HG03064 (cell line): Measurements from ENCODE around the gene FBXL14.

ENCODE experiments used
- ATAC-seq: cut with Tn5 transposase; IDR thresholded peaks from one replicate; pipeline ENCODE4 v1.9.1; 2021; ENCODE audit warnings: low read depth; ENCODE audit not compliant: unreplicated experiment

FBXL14 gene

DNA sequence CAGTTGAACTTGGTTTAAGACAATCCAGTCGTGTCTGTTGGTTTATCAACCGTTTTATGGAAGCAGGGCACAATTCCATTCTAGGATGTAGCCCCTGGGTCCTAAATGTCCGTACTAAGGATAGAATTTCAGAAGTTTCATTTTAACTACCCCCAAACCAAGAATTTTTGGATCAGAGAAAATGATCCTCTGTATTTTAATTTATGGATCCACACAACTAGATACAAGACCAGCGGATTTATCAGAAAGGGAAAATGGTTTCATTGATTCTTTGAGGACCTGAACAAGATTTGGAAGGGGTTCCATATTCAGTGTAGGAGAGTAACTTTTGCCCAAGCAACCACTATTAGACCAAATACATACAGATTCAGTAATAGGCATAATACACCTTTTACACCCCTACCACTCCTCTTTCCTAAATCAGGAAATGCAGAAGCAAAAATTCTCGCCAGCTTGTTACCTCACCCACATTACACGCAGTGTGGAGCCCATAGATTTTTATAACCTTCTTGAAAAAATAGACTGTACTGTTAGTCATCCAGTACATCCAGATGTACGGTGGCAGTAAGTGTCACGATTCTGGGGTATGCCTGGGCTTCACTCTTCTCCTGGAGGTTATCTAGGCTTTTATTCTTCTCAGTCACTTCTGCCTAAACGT lies 1.4 kb upstream of the FBXL14 start:
- no peak for ATAC-seq

DNA sequence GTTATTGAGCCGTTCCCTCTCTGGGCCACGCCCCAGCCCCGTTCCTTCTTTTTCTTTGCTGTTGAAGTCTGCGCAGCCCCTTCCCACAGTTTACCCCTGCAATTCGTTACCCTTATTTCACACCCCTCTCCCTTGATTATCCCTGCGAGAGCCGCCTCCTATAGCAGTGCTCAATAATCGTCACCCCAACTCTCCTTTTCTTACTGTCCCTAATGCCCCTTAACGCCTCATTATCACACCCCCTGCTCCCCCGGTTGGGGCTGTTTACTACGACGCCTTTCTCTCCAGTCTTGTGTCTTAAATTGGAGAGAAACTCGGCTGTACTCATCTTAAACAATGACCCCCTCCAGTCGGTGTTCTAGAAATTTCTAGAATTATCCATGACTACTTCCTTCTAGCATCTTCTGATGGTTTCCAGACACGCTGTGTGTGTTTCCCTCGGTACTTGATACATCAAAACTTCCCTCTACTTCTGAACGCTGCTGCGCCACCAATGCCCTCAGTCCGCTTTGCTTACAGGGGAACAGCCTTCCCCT lies 713 bp upstream of the FBXL14 start:
- ATAC-seq = no peak

DNA sequence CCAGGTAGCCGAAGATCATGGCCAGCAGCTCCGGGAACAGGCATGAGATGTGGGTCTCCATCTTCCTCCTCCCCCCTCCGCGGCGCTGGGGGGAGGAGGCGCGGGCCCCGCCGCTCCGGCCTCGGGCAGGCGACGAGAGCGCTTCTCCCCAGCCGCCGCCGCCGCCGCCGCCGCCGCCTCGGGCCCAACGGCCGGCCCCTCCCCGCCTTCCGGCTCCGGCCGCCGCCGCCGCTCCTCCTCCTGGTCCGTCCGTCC lies 448 bp downstream of the FBXL14 start:
- ATAC-seq = peak; percentile 48

DNA sequence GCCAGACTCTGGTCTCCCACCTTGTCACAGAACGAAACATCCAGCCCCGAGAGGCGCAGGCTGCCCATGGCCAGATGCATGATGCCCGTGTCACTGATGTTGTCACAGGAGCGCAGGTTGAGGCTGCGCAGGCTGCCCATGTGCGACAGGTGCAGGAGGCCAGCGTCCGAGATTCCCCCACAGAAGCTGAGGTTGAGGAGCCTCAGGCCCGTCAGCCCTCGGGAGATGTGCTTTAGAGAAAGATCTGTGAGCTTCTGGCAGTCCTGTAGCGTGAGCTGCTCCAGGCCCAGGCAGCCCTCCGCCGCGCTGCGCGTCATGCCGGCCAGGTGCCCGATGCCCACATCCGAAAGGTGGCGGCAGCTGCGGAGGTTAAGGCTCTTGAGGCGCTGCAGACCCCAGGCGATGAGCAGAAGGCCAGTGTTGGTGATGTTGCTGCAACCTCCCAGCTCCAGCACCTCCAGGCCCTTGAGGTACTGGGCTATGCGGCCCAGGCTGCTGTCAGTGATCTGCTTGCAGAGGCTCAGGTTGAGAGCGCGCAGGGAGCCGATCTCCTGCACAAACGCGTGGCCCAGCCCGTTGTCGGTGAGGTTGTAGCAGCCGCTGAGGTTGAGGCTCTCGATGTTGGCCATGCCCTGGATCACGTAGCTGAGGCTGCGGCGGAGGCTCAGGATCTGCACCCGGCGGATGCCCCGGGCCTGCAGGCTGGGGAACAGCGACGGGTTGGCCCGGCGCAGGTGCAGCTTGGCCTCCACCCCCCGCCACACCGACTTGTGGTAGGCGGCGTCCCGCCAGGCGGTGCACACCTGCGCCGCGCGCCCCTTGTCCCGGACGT lies 991 bp downstream of the FBXL14 start:
- peak; percentile 30 for ATAC-seq

DNA sequence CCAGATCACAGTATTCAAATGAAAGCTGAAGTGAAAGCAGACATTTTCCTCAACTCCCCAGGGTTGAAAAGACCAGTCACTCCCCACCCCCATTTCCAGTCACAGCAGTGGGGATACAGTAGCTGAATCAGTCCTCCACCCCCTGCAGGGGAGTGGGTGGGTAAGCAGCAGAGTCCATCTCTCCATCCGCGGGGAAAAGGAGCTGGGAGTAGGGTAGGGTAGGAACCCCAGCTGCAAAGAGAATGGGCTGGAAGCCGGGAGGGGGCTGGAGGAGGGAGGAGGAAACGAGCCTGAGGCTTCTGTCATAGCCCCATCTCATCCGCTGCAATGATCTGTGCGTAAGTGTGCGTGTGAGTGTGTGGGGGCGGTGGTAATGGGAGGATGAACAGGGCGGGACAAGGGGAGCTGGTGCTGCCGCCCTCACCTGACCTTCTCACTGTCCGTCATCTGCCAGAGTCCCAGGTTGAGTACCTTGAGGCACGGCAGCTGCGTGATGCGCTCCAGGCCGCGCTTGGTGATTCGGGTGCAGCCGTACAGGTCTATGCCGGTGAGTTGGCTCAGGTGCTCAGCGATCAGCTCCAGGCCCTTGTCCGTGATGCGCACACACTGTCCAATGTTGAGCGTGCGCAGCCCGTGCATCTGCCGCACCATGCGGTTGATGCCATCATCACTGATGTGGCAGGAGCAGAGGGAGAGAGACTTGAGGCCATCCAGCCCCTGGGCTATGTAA lies 1.8 kb downstream of the FBXL14 start:
- no peak for ATAC-seq

DNA sequence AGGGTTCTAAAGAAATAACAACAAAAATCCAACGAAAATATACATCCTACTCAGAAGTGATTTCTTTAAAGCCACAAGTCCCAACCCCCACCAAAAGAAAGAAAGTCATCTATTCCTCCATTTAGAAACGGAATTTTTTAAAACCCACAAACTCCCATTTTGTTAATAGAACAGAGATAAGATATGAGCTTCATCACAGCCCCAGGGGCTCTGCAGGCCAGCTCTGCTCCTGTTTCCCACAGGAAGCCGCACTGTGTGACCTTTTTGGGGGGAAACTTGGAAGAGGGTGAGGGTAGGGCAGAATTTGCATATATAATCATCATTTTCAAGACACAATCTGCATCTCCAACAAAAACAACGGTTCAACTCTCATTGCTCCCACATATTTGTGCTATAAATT lies 2.8 kb downstream of the FBXL14 start:
- ATAC-seq = no peak

DNA sequence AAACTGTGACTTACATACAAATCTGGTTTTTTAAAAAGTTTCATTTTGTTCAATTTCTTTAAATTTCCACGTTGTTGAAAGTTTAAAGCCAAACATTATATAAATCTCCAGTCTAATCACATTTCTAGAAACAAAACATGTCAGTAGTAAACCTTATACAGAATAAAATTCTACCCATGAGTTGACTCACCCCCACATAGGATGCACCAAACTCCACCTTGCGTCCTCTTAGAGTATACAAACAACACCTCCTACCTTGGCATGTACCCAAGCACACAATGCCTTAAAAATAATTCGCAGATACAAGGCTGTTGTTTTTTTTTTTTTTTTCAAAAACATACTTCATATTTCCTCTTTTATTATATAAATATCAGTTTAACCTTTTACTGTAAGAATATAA lies 3.3 kb downstream of the FBXL14 start:
- no peak for ATAC-seq

DNA sequence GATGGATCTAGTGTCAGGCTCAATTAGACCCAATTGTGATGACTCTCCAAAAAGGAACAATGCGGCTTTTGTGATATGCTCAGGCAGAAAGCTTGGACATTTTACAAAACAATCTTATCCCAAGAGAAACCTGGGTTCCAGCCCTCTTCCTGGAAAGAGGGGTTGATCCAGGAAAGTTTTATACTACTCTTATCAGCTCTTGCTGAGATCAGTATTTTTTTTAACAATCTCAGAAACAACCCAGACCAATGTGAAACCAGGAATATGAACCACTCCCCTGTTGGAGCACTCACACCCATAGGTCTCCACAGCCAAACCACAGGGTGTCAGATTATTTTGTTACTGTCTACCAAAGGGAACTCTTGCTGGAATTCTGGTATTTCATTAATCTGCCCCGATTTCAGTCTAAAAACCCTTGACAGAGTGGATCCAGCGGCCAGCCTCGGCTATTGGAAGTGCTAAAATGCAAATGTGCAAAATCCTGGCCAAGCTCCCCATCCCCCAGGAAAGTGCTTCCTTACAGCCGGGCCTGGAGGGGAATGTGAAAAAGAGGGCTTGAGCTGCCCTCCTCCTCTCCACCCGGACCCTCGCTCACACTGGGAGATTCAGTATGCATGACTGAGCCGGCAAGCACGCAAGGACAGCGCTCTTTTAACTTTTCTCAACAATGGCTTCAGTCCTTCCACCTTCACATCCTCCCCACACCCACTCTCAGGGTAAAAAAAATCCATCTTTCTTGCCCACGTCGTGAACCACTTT lies 4.0 kb downstream of the FBXL14 start:
- ATAC-seq = no peak

DNA sequence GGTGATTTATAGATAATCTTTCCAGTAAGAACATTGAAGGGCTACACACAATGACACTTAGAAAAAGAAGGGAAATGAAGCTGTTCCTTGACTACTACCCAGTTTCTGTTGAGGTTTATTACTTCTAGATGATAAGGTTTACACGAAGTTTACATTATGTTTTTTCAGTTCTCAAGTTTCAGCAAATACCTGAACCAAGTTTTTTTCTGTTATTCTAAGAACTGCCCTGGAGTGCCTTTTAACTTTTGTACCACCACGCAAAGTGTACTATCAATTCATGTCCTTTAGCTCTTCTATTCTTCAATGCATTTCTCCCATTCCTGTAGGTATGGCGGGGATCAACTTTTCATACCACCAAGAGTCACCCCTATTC lies 5.8 kb downstream of the FBXL14 start:
- ATAC-seq = no peak

DNA sequence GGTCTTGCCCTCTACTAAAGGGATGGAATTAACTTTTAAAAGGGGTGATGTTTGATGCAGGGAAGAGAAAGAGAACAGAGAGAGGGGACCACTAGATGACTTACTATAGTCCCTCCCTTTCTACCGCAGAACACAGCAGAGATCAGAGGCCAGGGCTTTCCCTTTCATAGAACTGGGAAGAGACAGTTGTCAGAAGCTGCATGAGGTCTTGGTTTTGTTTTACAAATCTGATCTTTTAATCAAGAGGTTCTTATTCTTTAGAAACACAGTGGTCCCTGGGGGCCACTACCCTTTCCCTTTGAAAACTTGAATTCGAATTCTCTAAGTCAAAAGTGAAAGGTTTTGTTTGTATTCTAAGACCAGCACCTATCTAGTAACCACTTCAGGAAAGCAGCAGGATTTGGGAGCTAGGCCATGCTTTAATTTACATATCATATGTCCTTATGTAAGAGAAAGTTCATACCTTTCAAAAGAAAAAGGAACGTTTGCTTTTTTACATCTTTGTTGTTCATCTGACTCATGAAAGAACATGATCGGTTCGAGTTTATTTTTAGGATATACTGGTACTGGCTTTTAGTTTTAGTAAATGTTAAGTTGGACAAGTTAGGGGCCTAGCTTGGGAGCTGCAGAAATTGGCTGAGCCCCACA lies 6.3 kb downstream of the FBXL14 start:
- no peak for ATAC-seq

DNA sequence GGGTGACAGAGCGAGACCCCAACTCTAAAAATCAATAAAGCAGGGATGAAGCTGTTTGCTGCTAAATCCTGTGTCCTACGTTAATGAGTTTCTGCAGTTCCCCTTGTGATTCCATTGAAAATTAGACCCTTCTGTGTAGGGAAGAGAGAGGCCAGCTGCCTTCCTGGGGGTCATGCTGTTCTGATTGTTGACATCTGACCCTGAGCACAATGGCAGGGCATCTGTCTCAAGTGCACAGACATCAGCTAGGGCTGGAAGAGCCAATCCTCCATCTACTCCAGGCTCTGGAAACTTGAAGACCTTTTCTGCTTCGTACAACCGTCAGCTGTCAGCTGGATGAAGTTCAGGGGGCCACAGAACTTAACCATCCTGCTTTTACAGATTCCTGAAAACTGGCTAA lies 10.1 kb downstream of the FBXL14 start:
- no peak for ATAC-seq

DNA sequence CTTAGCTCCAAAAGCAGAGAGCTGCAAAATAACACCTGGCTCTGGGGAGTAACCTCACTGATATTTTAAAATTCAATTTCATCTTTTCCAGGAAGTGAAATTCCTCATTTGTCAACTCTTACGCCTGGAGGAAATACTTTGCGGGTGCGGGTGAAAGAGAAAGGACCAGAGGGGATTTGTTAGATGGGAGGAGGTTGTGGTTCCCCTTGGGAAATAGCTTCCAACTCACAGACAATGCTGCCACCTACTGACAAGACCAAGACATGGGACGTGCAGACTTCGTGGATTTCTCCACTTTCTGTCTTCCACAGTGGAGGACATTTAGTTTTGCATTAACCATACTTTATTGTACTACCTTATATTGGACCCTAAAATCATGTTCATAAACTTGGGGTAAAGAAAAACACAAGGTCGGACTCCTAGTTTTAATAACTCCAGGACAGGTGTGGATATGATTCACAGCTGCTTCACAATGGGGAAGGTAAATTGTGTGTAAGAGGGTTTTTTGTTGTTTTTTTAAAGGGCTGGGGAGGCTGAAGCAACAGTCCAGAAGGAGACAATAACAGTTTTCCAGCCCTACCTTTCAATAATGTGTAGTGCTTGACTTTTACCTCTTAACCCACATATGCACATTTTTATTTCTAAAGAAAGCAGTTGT lies 10.8 kb downstream of the FBXL14 start:
- no peak for ATAC-seq

DNA sequence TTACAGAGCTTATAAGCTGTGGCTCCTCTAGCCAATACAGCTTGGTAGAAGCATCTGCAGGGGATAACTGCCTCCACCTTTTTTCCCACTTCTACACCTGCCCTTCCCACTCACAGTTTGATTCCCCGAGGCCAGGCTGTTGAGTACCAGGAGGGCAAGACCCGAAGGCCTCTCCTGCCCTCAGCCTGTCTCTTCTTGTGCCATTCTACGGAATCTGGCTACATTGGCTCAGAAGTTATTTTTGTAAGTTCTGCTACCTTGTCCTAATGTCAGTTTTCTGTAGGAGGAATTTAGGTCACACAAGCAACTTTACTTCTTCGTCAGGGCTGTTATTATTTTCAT lies 11.7 kb downstream of the FBXL14 start:
- no peak for ATAC-seq

DNA sequence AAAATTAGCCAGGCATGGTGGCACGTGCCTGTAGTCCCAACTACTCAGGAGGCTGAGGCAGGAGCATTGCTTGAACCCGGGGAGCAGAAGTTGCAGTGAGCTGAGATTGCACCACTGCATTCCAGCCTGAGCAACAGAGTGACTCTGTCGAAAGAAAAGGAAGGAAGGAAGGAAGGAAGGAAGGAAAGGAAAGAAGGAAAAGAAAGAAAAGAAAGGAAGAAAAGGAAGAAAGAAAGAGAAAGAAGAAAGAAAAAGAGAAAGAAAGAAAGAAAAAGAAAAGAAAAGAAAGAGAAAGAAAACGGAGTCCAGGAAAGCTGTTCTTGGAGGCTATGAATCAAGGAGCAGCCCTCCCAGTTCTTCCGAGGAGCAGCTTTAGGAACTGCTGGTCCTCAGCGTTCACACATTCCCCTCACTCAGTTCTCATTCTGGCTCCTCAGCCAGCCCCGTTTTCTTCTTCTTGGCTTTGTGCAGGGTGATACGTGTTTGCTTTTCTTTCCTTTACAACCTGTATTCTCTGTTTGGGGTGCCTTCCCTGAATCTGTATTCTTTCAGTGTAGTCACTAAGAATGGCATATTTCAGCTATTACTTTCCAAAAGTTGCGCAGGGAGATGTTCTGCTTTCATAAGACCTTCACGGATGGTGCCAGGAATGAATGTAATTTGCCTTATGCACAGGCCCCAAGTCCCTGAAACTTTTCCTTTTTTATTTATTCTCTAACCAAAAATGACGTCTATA lies 12.2 kb downstream of the FBXL14 start:
- ATAC-seq = no peak

DNA sequence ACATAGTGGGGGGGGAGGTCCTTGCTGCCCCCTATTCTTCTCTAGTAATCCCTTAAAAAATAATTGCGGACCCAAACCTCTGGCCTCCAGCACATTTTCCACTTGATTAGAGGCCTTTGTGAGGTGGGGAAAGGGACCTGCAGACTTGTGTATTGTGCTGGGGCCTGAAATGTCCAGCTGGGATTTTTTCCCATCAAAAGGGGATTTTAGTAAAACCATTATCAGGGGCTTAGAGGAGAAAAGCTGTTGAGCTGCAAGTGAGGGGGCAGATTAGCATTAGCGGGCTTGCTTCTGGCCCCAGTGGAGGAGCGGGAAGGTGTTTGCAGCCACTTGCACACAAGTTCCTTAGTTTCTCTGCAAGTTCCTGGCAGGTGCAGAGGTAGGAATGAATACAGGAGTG lies 13.9 kb downstream of the FBXL14 start:
- no peak for ATAC-seq

DNA sequence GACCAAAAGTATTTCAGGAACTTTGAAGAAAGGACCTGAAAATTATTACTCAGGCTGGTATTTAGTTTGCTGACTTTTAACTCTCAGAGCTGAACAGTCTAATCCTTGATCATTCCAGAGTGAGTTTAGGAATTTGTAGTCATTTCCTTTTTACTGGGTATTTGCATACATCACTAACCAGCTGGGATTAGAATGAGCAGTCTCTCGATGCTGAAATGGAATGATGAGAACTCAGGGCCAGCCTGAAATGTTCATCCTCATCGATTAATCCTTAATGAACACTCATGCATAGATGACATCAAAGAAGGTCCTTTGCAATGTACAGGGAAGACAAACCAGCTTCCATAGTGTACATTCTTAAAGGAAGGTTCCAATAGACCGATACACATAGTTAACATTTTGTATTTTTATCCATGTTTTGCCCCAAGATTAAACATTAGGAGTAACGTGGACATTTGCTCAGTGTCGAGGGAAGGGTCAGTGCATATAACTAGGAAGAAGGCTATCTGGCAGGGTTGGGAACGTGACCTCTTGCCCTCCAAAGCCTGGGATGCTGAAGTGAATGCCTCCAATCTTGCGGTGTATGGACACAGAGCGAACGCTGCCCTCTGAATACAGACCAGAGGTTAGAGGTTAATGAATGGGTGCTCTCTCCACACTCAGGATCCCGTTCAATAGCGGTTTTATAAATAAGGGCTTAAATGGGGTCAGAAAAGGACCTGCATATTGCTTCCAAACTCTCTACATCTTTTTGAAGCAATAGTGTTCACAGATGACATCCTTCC lies 14.5 kb downstream of the FBXL14 start:
- ATAC-seq = no peak

DNA sequence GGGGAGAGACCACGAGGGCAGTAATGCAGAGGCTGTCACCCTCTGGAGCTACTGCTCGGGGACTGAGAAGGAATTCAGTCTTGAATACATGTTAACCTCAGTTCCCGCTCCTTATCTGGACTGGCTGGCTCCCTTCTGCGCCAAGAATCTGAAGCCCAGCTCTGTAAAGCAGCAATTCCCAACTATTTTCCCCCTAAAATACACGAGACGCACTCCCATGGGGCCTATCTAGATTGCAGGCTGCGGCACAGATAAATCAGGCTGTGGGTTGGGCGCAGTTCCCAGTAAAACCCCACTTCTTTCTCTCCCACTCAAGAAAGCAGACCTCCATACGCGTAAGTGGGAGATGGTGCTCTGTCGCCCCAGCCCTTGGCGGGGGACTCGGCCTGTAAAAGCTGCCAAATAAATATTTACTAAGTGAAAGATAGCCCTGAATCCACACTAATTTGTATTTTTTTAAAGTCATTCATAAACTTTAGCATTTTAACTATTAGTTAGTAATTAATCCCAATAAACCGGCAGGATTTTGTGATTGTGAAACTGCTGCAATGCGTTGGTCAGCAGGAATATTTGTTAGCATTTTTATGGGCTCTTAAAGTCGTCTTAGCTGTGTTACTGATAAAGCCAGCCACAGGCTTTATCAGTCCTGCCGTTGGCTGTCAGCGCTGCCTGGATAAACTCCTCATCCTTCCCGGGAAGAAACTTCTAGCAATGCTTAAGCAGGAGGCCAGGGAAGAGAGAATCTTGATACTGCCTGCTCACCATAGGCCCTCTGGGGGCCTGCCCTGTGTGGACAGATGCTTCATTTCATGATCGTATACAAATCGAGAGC lies 17.8 kb downstream of the FBXL14 start:
- ATAC-seq = no peak
